WTC11 (cell line): Measurements from ENCODE around the gene CATSPERZ. TPM values are rescaled to one million over a fixed set of nuclear protein-coding genes. Genes with fewer than 3 reads are reported as not detected.

Experiments used
- ATAC-seq: fragments of 200-7000 bp; cut with Tn5 transposase; 2 replicates; pipeline ENCODE4 v1.10.0; 2021; ENCODE audit warnings: mild to moderate bottlenecking, moderate library complexity
- CTCF ChIA-PET: fragments of 300-600 bp; sonication (Branson Sonifier 250); formaldehyde crosslinking; loops from one replicate; lab custom pipeline; 2021; ENCODE audit warnings: antibody characterized with exemption; lab: Charles Lee
- POLR2A ChIA-PET: fragments of 350-600 bp; sonication (Branson Sonifier 250); formaldehyde crosslinking; loops from one replicate; lab custom pipeline; 2021; ENCODE audit warnings: antibody characterized with exemption; lab: Charles Lee
- DNase-seq: peaks from one replicate; pipeline ENCODE4 v3.0.0; 2021; ENCODE audit warnings: low spot score
- H3K27ac Mint-ChIP-seq: 2 replicates; pipeline ENCODE4 v1.8.0; 2021; ENCODE audit warnings: mixed read lengths
- H3K27me3 Mint-ChIP-seq: 2 replicates; pipeline ENCODE4 v1.8.0; 2021; ENCODE audit warnings: low read depth, mild to moderate bottlenecking, moderate library complexity, mixed read lengths
- H3K36me3 Mint-ChIP-seq: 2 replicates; pipeline ENCODE4 v1.8.0; 2021; ENCODE audit warnings: mixed read lengths
- H3K4me1 Mint-ChIP-seq: 2 replicates; pipeline ENCODE4 v1.8.0; 2022; ENCODE audit warnings: mixed read lengths
- H3K4me3 Mint-ChIP-seq: 2 replicates; pipeline ENCODE4 v1.8.0; 2021; ENCODE audit warnings: mild to moderate bottlenecking, moderate library complexity, mixed read lengths
- H3K9me3 Mint-ChIP-seq: 2 replicates; pipeline ENCODE4 v1.8.0; 2021; ENCODE audit warnings: mixed read lengths
- ATF1 ChIP-seq: sonication (generic); formaldehyde crosslinking; IDR thresholded peaks from 2 replicates; pipeline ENCODE4 v1.8.1; 2023; ENCODE audit warnings: mild to moderate bottlenecking, moderate library complexity, missing genetic modification reagents
- CTCF ChIP-seq: fragments of 200-600 bp; IDR thresholded peaks from 2 replicates; pipeline ENCODE4 v1.8.0; 2022; ENCODE audit warnings: antibody characterized with exemption
- E2F5 ChIP-seq: sonication (generic); formaldehyde crosslinking; IDR thresholded peaks from 2 replicates; pipeline ENCODE4 v1.8.1; 2022; ENCODE audit warnings: mild to moderate bottlenecking, moderate library complexity, missing genetic modification reagents
- HMGXB4 ChIP-seq: sonication (generic); formaldehyde crosslinking; IDR thresholded peaks from 2 replicates; pipeline ENCODE4 v1.8.1; 2023; ENCODE audit warnings: mild to moderate bottlenecking, moderate library complexity, missing genetic modification reagents
- IRF1 ChIP-seq: sonication (generic); formaldehyde crosslinking; IDR thresholded peaks from 2 replicates; pipeline ENCODE4 v1.8.0; 2023; ENCODE audit warnings: missing genetic modification reagents
- JUN ChIP-seq: sonication (generic); formaldehyde crosslinking; IDR thresholded peaks from 2 replicates; pipeline ENCODE4 v1.8.0; 2023; ENCODE audit warnings: mild to moderate bottlenecking, missing genetic modification reagents
- RELA ChIP-seq: sonication (generic); formaldehyde crosslinking; IDR thresholded peaks from 2 replicates; pipeline ENCODE4 v1.8.1; 2022; ENCODE audit warnings: missing genetic modification reagents, mild to moderate bottlenecking, borderline replicate concordance
- RORB ChIP-seq: fragments of 250-450 bp; sonication (Bioruptor Pico); IDR thresholded peaks from 2 replicates; pipeline ENCODE4 v1.9.0; 2021; ENCODE audit warnings: mild to moderate bottlenecking
- SMAD4 ChIP-seq: sonication (generic); formaldehyde crosslinking; IDR thresholded peaks from 2 replicates; pipeline ENCODE4 v1.8.0; 2022; ENCODE audit warnings: mild to moderate bottlenecking, missing genetic modification reagents
- SOX15 ChIP-seq: fragments of 250-450 bp; sonication (Bioruptor Pico); IDR thresholded peaks from 2 replicates; pipeline ENCODE4 v1.9.0; 2021; ENCODE audit warnings: mild to moderate bottlenecking
- SP1 ChIP-seq: sonication (generic); formaldehyde crosslinking; conservative IDR thresholded peaks from 2 replicates; pipeline ENCODE4 v1.8.1; 2022; ENCODE audit warnings: missing genetic modification reagents
- ZBTB43 ChIP-seq: sonication (generic); formaldehyde crosslinking; IDR thresholded peaks from 2 replicates; pipeline ENCODE4 v1.8.1; 2023; ENCODE audit warnings: mild to moderate bottlenecking, missing genetic modification reagents
- ZNF121 ChIP-seq: sonication (generic); formaldehyde crosslinking; IDR thresholded peaks from 2 replicates; pipeline ENCODE4 v1.8.0; 2023; ENCODE audit warnings: missing genetic modification reagents
- total RNA-seq: library from RNA; stranded (reverse); gene quantifications from 3 replicates; pipeline ENCODE4 v1.2.3, GENCODE V29; 2021
- TF ChIP-seq, protein P1 (sequence below): sonication (generic); formaldehyde crosslinking; IDR thresholded peaks from 2 replicates; pipeline ENCODE4 v1.8.0; 2022; ENCODE audit warnings: mild to moderate bottlenecking, missing genetic modification reagents
- TF ChIP-seq, protein P2 (sequence below): sonication (generic); formaldehyde crosslinking; IDR thresholded peaks from 2 replicates; pipeline ENCODE4 v1.8.0; 2023; ENCODE audit warnings: missing genetic modification reagents, mild to moderate bottlenecking, borderline replicate concordance
- TF ChIP-seq, protein P3 (sequence below): sonication (generic); formaldehyde crosslinking; conservative IDR thresholded peaks from 2 replicates; pipeline ENCODE4 v1.8.1; 2022; ENCODE audit warnings: mild to moderate bottlenecking, missing genetic modification reagents

The CATSPERZ gene
- total RNA-seq, 1 experiment from 2014 or later: 2.5 TPM

DNA sequence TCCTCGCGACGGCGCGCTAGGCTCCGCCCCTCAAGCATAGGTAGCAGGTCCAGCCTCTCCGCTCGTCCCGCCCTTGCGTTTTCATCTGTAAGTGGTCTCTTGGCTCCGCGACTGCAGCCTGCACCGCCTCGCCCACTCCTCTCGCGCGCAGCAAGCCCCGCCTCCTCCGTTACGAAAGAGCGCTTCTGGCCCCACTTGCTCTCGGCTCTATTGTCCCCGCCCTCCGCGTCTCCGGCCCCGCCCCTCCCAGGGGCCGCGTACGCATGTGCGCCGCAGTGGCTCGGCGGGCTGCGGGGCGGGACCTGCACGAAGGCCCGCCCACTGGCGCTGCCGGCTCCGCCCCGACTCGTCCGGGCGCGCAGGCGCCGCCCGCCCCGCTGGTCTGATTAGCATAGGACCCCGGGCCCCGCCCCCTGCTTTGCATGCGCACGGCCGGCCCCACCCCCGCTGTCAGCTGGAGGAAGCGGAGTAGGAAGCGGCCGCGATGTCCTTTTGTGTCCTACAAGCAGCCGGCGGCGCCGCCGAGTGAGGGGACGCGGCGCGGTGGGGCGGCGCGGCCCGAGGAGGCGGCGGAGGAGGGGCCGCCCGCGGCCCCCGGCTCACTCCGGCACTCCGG, 5.0 kb downstream of the CATSPERZ start, which contains the start of gene ESRRA:
ESRRA (plus strand) TSS at position 450 of the 616 bp plus-strand sequence. CDS start 1,656 bp downstream, outside the sequence.
- peak within 1 kb of the TSS; percentile 91 for H3K4me3 Mint-ChIP-seq
- ChIA-PET CTCF (interaction anchor here (0.6 to 5.6 kb wide), 31 partner anchors 9 to 156 kb away, joined by 3 to 151 read pairs (median 8); partner anchors contain the start of genes BAD, DNAJC4, FERMT3 and FKBP2), POLR2A (interaction anchor here (0.6 to 2.6 kb wide), 9 partner anchors 13 to 474 kb away, joined by 3 to 25 read pairs (median 5); partner anchors contain the start of genes PRDX5 and TRMT112)
- H3K9me3 Mint-ChIP-seq: no peaks in the 10 kb centered on the region
- peak; percentile 100 for DNase-seq
- H3K27me3 Mint-ChIP-seq: peaks cover 19% of the 10 kb centered on the region
- peak within 1 kb of the TSS; percentile 100 for H3K27ac Mint-ChIP-seq
- peaks cover 3% of the 10 kb centered on the region for H3K36me3 Mint-ChIP-seq
- TF ChIP-seq ZBTB43: no peak
- 0 out of 2 replicates have a peak, but pooled peaks have one; percentile 52 for TF ChIP-seq E2F5 (CRISPR knock-in tag)
- TF ChIP-seq ZNF121 (CRISPR knock-in tag): no peak
- TF ChIP-seq SMAD4: no peak
- TF ChIP-seq, protein P1, sequence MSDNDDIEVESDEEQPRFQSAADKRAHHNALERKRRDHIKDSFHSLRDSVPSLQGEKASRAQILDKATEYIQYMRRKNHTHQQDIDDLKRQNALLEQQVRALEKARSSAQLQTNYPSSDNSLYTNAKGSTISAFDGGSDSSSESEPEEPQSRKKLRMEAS: 0 out of 2 replicates have a peak, but pooled peaks have one; percentile 9
- no peak for TF ChIP-seq ATF1 (CRISPR knock-in tag)
- TF ChIP-seq SP1 (CRISPR knock-in tag): peak; percentile 83
- no peak for TF ChIP-seq SOX15 (CRISPR knock-in tag)
- TF ChIP-seq, all 79 proteins: peak for 3
- peak; percentile 79 for ATAC-seq
- H3K4me1 Mint-ChIP-seq: peaks cover 16% of the 10 kb centered on the region

DNA sequence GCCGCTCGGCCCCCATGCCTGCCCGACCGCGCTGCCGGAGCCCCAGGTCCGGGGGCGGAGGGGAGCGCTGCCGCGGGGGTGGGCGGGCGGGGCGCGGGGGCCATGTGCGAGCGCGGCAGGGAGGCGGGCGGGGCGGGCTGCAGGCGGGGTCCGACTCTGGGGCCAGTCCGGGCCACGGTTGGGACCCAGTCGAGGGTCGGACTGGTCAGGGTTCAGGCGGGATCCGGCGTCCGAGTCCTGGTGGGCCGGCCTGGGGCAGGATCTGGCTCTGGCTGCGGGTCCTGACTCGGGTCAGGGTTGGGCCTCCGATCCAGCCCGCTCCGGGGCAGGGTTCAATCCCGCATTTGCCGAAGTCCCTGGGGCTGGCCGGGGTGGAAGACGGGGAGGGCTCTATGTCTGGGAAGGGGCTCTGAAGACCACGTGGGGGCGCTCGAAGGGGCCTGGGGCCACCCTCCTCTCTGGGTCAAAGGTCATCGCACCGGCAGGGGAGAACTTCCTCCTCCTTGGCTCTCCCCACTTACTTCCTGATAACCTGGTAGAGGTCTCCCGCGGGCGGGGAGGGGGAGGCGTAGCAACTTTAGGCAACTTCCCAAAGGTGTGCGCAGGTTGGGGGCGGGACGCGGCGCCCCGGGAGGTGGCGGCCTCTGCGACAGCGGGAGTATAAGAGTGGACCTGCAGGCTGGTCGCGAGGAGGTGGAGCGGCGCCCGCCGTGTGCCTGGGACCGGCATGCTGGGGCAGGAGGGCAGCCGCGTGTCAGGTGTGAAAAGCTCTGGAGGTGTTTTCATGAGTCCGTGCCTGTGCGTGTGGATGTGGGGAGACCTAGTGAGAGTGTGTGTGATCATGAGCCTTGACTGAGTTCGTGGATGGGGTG, 5.8 kb downstream of the CATSPERZ start:
- Mint-ChIP-seq H3K4me1 (peaks cover 14% of the 10 kb centered on the region), H3K27ac (peak overlapping the region; percentile 77), H3K27me3 (peaks cover 11% of the 10 kb centered on the region), H3K4me3 (peak overlapping the region; percentile 90), H3K9me3 (no peaks in the 10 kb centered on the region), H3K36me3 (peaks cover 4% of the 10 kb centered on the region)
- DNase-seq (peak; percentile 77), ATAC-seq (peak; percentile 31)
- ChIA-PET CTCF (interaction anchor here (1.2 to 5.6 kb wide), 10 partner anchors 12 to 55 kb away, joined by 3 to 151 read pairs (median 34); partner anchors contain the start of genes BAD, GPR137, KCNK4 and PLCB3), POLR2A (interaction anchor here (2.1 to 2.6 kb wide), 2 partner anchors 12 to 34 kb away, joined by 15 to 25 read pairs; partner anchors contain the start of genes PRDX5 and TRMT112)
- TF ChIP-seq IRF1 (CRISPR knock-in tag) (0 out of 2 replicates have a peak, but pooled peaks have one; percentile 49), HMGXB4 (CRISPR knock-in tag) (peak; percentile 84), JUN (CRISPR knock-in tag) (0 out of 2 replicates have a peak, but pooled peaks have one; percentile 22), CTCF (peak; percentile 29; the same call in 1 of the 2 replicates), RELA (CRISPR knock-in tag) (no peak), RORB (CRISPR knock-in tag) (no peak)
- TF ChIP-seq, protein P2, sequence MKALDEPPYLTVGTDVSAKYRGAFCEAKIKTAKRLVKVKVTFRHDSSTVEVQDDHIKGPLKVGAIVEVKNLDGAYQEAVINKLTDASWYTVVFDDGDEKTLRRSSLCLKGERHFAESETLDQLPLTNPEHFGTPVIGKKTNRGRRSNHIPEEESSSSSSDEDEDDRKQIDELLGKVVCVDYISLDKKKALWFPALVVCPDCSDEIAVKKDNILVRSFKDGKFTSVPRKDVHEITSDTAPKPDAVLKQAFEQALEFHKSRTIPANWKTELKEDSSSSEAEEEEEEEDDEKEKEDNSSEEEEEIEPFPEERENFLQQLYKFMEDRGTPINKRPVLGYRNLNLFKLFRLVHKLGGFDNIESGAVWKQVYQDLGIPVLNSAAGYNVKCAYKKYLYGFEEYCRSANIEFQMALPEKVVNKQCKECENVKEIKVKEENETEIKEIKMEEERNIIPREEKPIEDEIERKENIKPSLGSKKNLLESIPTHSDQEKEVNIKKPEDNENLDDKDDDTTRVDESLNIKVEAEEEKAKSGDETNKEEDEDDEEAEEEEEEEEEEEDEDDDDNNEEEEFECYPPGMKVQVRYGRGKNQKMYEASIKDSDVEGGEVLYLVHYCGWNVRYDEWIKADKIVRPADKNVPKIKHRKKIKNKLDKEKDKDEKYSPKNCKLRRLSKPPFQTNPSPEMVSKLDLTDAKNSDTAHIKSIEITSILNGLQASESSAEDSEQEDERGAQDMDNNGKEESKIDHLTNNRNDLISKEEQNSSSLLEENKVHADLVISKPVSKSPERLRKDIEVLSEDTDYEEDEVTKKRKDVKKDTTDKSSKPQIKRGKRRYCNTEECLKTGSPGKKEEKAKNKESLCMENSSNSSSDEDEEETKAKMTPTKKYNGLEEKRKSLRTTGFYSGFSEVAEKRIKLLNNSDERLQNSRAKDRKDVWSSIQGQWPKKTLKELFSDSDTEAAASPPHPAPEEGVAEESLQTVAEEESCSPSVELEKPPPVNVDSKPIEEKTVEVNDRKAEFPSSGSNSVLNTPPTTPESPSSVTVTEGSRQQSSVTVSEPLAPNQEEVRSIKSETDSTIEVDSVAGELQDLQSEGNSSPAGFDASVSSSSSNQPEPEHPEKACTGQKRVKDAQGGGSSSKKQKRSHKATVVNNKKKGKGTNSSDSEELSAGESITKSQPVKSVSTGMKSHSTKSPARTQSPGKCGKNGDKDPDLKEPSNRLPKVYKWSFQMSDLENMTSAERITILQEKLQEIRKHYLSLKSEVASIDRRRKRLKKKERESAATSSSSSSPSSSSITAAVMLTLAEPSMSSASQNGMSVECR: peak; percentile 38; the same call in 1 of the 2 replicates
- TF ChIP-seq, protein P3, sequence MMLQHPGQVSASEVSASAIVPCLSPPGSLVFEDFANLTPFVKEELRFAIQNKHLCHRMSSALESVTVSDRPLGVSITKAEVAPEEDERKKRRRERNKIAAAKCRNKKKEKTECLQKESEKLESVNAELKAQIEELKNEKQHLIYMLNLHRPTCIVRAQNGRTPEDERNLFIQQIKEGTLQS (CRISPR knock-in tag): no peak
